ENCODE results near the gene PBLD.
"Not testable (repeated sequence)": the region's sequence is repeated elsewhere in the genome, so short reads cannot be mapped to it uniquely, and the experiment has no call there.

Gene PBLD

DNA sequence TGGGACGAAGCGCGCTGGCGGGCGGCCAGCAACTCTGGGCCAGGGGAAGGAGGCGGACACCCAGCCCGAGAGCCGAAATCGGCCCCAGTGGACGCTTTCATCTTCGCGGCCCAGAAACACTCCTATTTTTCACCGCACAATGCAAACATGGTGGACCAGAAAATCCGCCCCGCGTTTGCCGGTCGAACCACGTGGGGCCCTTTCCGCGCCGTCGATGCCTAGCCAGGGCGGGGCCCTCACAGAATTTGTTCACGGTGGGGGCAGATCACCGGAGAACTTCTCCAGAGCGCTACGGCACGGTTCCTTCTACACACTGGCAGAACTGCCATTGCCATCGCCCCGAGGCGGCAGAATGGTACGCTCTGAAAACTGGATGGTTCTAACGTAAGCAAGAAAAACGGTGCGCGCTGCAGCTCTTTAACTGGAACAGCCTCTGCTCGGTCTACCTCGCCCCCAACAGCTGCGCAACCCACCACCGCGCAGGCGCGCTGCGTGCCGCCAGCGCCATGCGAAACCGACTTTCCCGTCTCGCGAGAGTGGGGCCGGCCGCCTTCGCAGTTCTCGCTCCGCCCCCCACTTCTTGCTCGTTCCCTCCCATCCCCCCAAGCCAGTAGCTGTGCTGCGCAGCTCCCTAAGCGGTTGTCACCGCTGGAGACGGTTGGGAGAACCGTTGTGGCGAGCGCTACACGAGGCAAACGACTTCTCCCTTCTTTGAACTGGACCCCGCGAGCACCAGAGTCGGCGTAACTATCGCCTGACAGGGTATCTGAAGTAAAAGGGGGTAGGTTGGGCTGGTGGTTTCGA is 1.1 kb downstream of the PBLD start, which contains the start of gene HNRNPH3:
TSS of gene HNRNPH3 (plus strand) at position 610 of the 804 bp plus-strand sequence. CDS start 5,158 bp downstream, outside the sequence.
- FAIRE-seq (peak; percentile 95), DNase-seq (ENCODE audit: extremely low spot score, insufficient read length, low read depth) (peak; percentile 92)

DNA sequence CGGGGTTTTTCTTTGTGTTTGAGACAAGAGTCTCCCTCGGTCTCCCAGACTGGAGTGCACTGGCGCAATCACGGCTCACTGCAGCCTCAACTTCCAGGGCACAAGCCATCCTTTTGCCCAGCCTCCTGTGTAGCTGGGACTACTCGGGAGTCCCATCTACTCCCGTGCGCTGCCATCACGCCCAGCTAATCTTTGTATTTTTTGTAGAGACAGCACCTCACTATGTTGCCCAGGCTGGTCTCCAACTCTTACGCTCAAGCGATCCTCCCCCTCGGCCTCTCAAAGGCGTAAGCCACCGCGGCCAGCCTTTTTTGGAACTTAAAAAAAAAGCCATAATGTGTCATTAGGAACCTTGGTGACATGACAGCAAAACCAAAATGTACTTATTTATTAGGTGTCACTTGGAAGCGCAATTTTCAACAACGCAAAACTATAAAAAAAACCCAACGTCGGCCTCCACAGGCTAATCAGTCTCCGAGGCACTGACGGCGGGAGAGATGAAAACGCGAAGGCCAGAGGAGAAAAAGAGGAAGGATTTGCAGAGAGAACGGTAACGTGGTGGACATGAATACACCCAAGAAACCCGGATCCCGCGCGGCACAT is 1.8 kb downstream of the PBLD start:
- FAIRE-seq = no peak

DNA sequence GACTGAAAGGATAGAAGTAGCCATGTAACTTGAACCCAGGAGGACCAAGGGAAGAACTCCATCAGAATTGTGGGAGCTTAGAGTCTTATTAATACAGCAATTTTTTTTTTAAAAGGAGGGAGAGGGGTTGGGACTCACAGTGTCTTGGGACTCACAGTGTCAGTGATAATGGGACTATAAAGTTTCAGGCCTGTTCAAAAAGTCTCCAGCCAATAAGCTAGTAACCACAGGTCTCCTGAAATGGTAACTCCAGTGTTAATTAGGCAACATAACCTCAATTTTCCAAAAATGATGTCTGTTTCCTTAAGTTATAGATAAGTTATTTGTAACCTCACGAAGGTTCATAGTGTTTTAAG is 3.2 kb downstream of the PBLD start:
- FAIRE-seq (no peak), DNase-seq (ENCODE audit: extremely low spot score, insufficient read length, low read depth) (no peak)

More for the DNA sequence above, 1.8 kb downstream of the PBLD start:
- DNase-seq (ENCODE audit: extremely low spot score, insufficient read length, low read depth) = no peak

DNA sequence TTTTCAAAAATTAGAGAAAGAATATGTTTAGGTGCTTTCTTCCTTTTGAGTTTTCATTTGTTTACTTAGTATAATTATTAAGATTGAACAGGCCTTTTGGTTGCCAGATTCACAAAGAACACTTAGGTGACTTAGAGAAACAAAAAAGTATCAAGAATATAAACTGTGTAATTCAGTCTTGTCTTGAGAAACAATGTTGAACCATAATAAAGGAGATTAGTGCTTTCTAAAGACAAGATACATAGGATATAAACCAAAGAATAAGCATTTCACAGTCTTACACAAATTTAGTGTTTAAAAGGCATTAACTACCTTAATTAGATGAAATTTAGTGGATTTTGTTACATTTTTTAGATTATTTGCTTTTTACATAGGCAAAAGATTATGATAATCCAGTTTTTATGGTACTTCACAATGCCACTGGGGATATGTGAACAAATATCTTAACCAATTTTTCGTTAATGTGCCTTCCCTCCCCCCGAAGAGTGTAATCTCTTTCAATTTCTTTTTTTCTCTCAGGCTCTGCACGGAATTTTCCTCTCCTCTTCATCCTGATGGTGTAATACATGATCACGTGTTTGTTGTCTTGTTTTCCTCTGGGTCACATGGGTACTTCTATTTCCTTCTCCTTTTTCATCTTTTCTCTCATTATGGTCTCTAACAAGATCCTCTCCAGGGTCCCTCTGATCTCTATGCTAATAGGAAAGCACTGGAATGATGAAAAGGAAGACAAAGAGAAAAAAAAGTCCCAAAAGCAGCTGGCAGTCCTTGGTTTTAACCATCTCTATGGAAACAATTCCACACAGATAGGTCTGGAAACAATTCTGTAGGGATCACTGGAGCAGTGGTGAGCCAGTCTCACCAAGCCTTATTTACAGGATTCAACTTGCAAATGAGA is 4.6 kb downstream of the PBLD start:
- FAIRE-seq (no peak), DNase-seq (ENCODE audit: extremely low spot score, insufficient read length, low read depth) (no peak)

DNA sequence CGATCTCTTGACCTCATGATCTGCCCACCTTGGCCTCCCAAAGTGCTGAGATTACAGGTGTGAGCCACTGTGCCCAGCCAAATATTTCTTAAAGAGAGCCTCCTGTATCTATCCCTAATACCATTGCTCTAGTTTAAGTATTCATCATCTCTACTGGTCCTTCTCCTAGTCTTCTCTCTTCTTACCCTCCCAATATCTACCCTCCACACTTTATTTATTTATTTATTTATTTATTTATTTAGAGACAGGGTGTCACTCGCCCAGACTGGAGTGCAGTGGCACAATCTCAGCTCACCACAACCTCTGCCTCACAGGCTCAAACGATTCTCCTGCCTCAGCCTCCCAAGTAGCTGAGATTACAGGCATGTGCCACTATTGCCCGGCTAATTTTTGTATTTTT is 8.3 kb downstream of the PBLD start:
- DNase-seq (ENCODE audit: extremely low spot score, insufficient read length, low read depth); FAIRE-seq: not testable (repeated sequence)

DNA sequence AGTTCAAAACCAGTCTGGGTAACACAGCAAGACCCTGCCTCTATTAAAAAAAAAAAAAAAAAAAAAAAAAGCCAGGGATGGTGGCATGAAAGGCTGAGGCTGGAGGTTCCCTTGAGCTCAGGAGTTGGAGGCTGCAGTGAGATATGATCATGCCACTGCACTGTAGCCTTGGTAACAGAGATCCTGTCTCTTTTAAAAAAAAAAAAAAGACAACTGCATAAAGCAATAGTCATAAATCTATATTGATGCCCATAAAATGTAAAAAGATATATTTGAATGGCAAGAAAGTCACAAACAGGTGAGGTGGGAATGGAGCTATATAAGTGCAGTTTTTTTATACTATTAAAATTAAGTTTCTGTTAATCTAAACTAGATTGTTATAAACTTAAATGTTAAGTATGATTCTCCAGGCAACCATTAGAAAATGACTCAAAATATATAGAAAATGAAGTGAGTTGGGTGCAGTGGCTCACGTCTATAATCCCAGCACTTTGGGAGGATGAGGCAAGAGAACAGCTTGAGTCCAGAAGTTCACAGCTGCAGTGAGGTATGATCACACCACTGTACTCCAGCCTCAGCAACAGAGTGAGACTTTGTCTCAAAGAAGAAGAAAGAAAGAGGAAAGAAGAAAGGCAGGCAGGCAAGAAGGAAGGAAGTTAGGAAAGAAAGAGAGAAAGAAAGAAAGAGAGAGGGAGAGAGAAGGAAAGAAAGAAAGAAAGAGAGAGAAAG is 14.2 kb downstream of the PBLD start:
- DNase-seq (ENCODE audit: extremely low spot score, insufficient read length, low read depth) (no peak), FAIRE-seq (no peak)

DNA sequence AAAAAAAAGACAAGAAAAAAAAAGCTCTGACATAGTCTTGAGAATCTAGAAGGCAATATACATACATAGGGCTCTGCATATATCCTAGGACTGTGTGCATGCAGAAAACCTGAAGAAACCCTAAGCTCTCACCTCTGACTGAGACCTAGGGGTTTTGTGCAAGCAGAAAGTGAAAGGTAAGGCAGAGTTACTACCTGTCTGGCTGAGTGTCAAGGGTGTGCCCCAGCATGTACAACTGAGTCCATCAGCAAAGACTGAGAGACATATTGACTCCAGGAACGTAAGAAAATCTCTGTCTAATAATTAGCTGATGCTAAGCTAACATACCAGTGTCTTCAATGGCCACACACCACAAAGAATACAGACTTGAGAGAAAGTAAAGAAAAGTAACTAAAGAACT is 17.1 kb downstream of the PBLD start:
- FAIRE-seq (no peak), DNase-seq (ENCODE audit: extremely low spot score, insufficient read length, low read depth) (no peak)

DNA sequence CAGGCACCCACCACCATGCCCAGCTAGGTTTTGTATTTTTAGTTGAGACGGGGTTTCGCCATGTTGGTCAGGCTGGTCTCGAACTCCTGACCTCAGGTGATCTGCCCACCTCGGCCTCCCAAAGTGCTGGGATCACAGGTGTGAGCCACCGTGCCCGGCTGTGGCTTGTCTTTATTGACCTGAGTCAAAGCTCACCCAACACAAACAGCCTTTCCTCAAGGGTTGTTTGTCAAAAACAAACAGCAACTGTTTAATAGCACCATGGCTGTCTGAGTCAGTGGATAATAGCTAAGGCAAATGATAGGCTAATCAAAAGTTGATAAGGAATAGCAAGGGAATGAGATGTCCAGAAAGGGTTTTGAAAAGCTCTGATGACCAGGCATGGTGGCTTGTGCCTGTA is 17.8 kb downstream of the PBLD start:
- not testable (repeated sequence) for FAIRE-seq; DNase-seq (ENCODE audit: extremely low spot score, insufficient read length, low read depth)

DNA sequence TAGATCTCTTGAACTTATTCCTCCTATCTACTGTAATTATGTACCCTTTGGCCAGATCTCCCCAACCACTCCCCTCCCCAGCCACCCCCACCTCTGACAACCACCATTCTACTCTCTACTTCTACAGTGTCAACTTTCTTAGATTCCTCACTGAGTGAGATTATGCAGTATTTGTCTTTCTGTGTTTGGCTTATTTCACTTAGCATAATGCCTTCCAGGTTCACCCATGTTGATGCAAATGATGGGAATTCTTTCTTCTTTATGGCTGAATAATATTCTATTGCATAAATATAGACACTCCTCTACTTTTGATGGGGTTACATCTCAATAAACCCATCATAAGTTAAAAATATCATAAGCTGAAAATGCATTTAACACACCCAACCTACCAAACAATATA is 22.2 kb downstream of the PBLD start:
- DNase-seq (ENCODE audit: extremely low spot score, insufficient read length, low read depth) (no peak), FAIRE-seq (no peak)

DNA sequence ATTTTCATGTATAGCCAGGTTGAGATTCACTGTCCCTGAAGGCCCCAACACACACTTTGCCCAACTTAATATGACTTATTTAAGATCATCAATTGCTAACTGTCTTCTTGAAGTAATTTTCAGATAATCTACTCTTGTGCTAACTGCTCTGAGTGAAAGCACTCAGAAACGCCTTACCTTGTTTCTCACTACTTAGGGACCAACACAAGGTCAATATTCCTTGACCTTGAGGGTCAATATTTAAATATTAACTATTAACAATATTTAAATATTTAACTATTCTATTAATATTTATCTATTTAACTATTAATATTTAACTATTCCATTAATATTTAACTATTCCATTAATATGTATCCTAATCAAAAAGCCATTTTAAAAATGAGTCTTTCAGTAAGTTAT is 26.9 kb downstream of the PBLD start:
- DNase-seq (ENCODE audit: extremely low spot score, insufficient read length, low read depth) (no peak), FAIRE-seq (no peak)

DNA sequence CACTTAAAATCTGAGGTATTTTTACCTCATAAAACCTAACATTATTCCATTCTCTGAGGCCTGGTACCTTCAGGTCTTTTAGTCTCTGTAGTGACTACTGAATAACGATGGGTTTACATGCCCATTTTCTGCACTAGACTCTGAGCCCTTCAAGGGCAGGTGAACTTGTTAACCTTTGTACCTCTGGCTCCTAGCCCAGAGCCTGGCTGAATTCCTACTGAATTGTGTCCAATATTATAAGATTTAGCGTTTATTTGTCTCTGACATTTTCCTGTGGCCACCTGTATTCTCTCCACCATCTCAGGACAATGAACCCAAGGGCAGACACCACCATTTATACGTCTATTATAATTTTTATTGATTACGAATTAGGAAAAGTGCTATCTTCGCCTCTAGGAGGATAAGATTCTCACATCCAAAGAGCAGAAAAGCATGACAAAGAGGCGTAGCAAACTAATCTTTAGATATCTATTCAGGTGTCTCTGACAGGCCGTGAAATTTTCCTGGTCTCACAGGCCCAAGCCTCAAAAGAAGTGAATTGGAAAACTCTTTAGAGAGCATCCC is 28.8 kb downstream of the PBLD start:
- FAIRE-seq = no peak
- no peak for DNase-seq (ENCODE audit: extremely low spot score, insufficient read length, low read depth)

DNA sequence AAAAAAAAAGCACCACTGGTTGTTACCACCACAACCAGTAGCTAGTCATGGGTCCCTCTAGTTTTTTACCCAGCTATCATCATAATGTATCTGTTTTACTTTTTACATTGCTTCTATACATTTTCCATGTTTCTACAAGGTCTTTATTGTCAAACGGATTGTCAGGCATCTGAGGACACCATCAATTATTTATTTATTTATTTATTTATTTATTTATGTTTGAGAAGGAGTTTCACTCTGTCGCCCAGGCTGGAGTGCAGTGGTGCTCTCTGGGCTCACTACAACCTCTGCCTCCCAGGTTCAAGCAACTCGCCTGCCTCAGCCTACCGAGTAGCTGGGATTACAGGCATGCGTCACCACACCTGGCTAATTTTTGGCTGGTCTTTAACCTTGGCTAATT is 29.9 kb downstream of the PBLD start:
- no peak for DNase-seq (ENCODE audit: extremely low spot score, insufficient read length, low read depth)
- FAIRE-seq = no peak

DNA sequence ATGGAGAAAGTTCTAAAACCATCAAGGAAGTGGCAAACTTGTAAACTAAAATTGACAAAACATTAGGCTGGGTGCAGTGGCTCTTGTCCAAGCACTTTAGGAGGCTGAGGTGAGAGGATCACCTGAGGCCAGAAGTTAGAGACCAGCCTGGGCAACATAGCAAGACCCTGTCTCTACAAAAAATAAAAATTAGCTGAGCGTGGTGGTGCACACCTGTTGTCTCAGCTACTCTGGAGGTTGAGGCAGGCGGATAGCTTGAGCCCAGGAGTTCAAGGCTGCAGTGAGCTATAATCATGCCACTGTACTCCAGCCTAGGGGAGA is 30.3 kb downstream of the PBLD start:
- no peak for FAIRE-seq
- no peak for DNase-seq (ENCODE audit: extremely low spot score, insufficient read length, low read depth)

DNA sequence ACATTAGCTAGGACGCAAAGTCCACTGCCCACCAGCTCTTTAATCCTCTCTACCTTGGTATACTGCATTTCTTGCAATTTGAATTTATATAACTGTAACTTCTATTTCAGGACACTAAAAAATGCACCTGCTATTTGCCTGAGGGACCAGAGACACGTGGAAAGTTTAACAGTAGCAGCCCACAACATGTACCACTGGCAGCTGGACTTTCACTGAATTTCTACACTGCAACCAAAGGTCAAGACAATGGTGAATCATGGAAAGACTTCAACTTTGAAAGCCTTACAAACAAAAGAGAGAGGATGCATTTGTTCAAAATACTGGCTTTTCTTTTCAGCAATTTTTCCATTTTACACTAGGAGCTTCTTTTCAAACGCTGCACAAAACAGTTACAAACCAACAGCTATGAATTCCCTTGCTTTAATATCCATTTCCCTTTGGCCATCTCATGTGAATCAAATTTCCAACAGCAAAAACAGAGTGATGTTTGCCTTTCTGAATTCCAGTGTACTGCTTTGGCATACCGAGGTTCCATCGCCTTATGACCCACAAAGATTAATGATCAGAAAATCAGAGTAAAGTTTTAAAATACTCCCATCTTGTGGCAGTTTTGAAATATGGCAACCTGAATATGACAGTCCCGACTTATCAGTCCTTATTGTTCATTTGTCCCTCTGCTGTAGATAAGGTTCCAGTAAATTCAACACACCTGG is 30.8 kb downstream of the PBLD start:
- FAIRE-seq (peak; percentile 86), DNase-seq (ENCODE audit: extremely low spot score, insufficient read length, low read depth) (peak; percentile 11)

DNA sequence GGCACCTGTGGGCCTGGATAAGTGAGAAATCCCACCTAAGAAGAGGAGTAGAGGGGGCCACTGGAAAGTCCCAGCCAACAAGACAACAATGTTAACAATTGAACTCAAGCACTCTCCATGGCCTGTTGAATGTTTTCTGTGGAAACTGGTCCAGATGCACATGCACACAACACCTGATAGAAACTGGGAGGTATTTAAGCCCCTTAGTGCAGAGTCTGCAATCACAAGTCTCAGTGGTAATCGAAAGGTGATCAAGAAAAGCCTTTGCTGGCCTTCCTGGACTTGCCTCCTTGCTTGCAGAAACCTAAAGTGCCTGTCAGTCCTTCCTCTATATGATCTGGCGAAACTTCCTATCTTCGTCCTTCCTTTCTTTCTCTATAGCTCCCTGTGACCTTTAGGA is 31.4 kb downstream of the PBLD start:
- no peak for DNase-seq (ENCODE audit: extremely low spot score, insufficient read length, low read depth)
- FAIRE-seq = no peak

DNA sequence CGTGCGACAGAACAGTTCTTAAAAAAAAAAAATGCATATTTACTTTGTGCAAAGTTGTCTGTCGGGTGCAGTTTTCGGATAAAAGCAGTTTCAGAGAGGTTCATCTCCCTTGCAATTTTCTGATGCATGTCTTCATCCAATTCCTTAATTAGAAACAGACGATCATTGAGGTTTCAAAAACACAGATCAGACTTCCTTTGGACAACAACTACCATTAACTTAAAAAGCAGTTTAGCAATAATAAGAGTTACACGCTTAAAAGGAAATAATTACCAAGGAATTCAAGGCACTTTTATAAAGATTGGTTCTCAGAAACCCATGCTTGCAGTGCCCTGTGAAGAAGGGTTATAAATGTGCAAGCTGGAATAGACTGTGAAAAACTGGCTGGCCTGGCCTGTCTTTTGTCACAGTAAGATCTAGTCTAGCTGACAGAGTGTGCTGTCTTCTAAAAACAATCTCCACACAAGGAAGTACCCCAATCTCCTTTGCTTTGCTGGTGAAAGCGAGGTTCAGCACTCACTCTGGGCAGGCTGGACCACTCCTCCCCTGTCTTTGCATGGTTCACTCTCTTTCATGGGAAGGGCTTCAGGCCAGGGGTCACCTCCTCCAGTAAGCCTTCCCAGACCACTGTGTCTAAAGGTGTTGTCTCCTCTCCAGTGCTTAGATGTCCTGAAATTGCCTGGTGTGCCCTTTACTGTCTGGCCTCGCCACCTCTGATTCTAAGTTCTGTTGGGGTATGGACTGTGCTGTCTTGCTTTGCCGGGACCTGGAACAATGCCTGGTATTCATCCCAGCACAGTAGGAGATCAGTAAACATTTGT is 35.7 kb downstream of the PBLD start:
- no peak for DNase-seq (ENCODE audit: extremely low spot score, insufficient read length, low read depth)
- FAIRE-seq = no peak

DNA sequence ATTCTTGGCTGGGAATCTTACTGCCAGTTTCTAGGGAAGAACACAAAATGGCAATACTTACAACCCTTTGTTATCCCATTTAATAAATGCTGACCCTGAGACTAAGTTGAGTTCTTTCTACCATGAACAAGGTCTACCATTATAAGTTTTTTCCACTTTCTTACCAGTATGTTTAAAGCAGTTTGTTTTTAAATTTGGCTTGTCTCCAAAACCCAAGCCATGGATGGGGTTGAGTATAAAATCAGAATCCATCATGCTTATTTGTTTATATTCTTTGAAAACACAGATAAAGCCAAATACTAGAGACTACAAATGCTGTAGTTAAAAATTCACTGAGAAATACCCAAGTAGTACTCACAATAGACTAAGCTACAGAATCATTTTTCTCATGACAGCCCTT is 42.0 kb downstream of the PBLD start:
- FAIRE-seq = no peak
- DNase-seq (ENCODE audit: extremely low spot score, insufficient read length, low read depth) = no peak

DNA sequence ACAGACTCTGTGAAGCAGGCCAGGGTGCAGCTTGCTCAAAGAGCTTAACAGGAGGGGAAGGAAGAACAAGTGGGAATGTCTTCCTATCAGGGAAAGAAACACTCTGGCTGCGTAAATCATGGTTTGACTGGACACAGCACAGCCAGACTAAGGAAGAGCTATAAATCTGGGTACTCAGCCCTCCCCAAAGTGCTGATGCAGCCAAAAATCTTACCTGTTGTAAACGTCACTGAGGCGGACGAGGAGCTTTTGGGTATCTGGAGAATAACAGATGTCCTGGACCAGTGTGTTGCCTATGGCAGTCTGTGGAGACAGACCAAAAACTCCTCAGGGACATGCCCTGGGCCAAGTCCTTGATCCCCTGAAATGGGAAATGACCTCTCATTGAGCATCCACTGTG is 44.0 kb downstream of the PBLD start:
- FAIRE-seq = no peak

More for the DNA sequence above, 44.0 kb downstream of the PBLD start:
- no peak for DNase-seq (ENCODE audit: extremely low spot score, insufficient read length, low read depth)
